ENCODE results near the gene LRFN5. TPM values are rescaled to one million over a fixed set of nuclear protein-coding genes. Genes with fewer than 3 reads are reported as not detected.

Gene LRFN5
- polyA plus RNA-seq, 3 donors = not detected

DNA sequence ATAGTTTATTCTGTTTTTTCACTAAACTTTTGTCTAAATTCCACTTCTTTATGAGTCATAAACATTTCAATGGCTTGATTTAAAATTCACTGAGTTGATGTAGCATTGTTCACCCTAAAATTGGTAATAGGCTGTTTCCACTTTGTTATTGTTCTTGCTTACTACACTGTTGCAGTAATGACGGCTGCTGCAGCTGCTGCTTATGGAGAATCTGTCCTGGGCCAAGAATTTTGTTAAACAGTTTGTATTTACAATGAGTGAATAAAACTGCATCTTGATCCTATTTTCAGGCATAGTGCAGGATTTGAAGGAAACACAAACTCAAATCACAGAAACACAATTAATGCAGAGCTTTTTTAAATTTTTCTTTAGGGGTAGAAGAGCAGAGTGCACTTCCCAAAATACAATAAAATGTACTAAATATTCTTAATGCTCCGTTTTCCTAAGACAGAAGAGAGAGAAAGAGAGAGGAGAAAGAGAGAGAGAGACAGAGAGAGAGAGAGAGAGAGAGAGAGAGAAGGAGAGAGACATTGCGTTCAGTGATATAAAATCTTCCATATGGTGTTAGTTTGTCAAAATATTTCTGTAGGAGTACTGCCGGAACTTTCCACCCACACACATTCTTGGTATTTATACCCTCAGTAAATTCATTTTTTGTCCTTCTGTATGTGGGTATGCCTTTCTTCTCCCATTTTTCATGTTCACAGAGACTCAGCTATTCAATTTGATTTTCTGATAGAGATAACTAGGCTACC lies 266.4 kb downstream of the LRFN5 start:
- no peak overlapping the region for H3K4me2 ChIP-seq (replicated peaks; ENCODE audit: extremely low read depth, low read length, poor library complexity, severe bottlenecking)
- Mint-ChIP-seq H3K27me3 (ENCODE audit: low read depth in 3 of 3) (no peaks in the 10 kb centered on the region), H3K9me3 (peaks cover 0 to 5% (median 0%) of the 10 kb centered on the region in 7 donors), H3K4me3 (no peak overlapping the region), H3K36me3 (no peaks in the 10 kb centered on the region), H3K4me1 (no peaks in the 10 kb centered on the region), H3K27ac (no peak overlapping the region)
- no peak overlapping the region for H2AFZ ChIP-seq (ENCODE audit: insufficient read depth, low read depth, low read length, poor library complexity, severe bottlenecking)
- TF ChIP-seq, protein P1, sequence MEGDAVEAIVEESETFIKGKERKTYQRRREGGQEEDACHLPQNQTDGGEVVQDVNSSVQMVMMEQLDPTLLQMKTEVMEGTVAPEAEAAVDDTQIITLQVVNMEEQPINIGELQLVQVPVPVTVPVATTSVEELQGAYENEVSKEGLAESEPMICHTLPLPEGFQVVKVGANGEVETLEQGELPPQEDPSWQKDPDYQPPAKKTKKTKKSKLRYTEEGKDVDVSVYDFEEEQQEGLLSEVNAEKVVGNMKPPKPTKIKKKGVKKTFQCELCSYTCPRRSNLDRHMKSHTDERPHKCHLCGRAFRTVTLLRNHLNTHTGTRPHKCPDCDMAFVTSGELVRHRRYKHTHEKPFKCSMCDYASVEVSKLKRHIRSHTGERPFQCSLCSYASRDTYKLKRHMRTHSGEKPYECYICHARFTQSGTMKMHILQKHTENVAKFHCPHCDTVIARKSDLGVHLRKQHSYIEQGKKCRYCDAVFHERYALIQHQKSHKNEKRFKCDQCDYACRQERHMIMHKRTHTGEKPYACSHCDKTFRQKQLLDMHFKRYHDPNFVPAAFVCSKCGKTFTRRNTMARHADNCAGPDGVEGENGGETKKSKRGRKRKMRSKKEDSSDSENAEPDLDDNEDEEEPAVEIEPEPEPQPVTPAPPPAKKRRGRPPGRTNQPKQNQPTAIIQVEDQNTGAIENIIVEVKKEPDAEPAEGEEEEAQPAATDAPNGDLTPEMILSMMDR (IDR thresholded peaks at IDR 0.05) = no peak
- H3K27ac ChIP-seq (ENCODE audit: low read depth in 1 of 2, low read length in 2 of 2) = no peak overlapping the region
- H3K79me2 ChIP-seq (ENCODE audit: insufficient read depth, low read length) = no peaks in the 10 kb centered on the region
- no peak overlapping the region for H3K4me3 ChIP-seq (replicated peaks in 1 of 3; ENCODE audit: low read depth in 2 of 3, low read length in 3 of 3)
- intact Hi-C loops (cut with micrococcal nuclease) = no loop called here
- DNase-seq = no peak
- H3K9me3 ChIP-seq (replicated peaks in 1 of 2; ENCODE audit: control insufficient read depth in 1 of 2, insufficient read depth in 1 of 2, low read length in 2 of 2) = no peaks in the 10 kb centered on the region
- H4K20me1 ChIP-seq (ENCODE audit: insufficient read depth, low read length) = no peaks in the 10 kb centered on the region
- H3K4me1 ChIP-seq (ENCODE audit: control insufficient read depth in 1 of 2, insufficient read depth in 2 of 2, low read length in 2 of 2) = no peaks in the 10 kb centered on the region
- no peaks in the 10 kb centered on the region for H3K36me3 ChIP-seq (replicated peaks in 1 of 2; ENCODE audit: control insufficient read depth in 1 of 2, insufficient read depth in 2 of 2, low read length in 2 of 2)
- no peak overlapping the region for H3K9ac ChIP-seq (ENCODE audit: insufficient read depth, low read length, poor library complexity, severe bottlenecking)
- H3K27me3 ChIP-seq (ENCODE audit: control insufficient read depth in 2 of 2, insufficient read depth in 2 of 2, low read length in 2 of 2) = no peaks in the 10 kb centered on the region
- whole genome bisulfite sequencing (ENCODE audit: insufficient coverage) = no CpG with 5 or more reads among the region's 4 CpGs

DNA sequence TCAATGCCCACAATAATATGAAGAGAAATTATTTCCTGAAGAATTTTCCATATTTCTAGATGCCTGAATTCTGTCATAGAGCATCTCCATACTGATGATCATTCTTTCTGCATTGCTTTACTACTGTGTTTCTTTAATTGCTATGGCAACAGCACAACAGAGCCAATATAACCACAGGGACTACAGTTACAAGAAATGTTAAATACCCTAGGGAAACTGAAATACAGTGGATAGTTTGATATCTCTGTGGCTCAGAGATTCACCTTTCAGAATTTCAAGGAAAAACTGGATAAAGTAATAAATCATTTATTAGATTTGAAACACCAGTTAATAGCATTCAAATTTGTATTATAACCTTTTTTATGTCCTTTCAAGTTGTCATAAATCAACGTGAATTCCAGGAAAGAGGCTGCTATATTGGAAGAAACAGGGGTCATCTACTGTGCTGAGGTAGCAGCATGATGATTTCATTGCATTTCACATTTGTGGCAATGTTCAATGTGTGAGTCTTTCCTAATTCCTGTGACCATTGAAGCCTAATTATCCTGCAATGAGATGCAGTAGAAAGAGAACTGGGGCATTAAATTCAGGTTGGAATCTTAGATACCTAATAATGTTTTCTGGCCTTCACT lies 267.1 kb downstream of the LRFN5 start:
- H3K36me3 Mint-ChIP-seq = no peaks in the 10 kb centered on the region
- Histone ChIP-seq H3K36me3 (replicated peaks in 1 of 2; ENCODE audit: control insufficient read depth in 1 of 2, insufficient read depth in 2 of 2, low read length in 2 of 2) (no peaks in the 10 kb centered on the region), H2AFZ (ENCODE audit: insufficient read depth, low read depth, low read length, poor library complexity, severe bottlenecking) (no peak overlapping the region), H3K79me2 (ENCODE audit: insufficient read depth, low read length) (no peaks in the 10 kb centered on the region), H3K4me1 (ENCODE audit: control insufficient read depth in 1 of 2, insufficient read depth in 2 of 2, low read length in 2 of 2) (no peaks in the 10 kb centered on the region), H3K4me2 (replicated peaks; ENCODE audit: extremely low read depth, low read length, poor library complexity, severe bottlenecking) (no peak overlapping the region), H3K27ac (ENCODE audit: low read depth in 1 of 2, low read length in 2 of 2) (no peak overlapping the region), H3K9me3 (replicated peaks in 1 of 2; ENCODE audit: control insufficient read depth in 1 of 2, insufficient read depth in 1 of 2, low read length in 2 of 2) (no peaks in the 10 kb centered on the region), H3K4me3 (replicated peaks in 1 of 3; ENCODE audit: low read depth in 2 of 3, low read length in 3 of 3) (no peak overlapping the region), H3K27me3 (ENCODE audit: control insufficient read depth in 2 of 2, insufficient read depth in 2 of 2, low read length in 2 of 2) (no peaks in the 10 kb centered on the region), H4K20me1 (ENCODE audit: insufficient read depth, low read length) (no peaks in the 10 kb centered on the region), H3K9ac (ENCODE audit: insufficient read depth, low read length, poor library complexity, severe bottlenecking) (no peak overlapping the region)
- no peak overlapping the region for H3K4me3 Mint-ChIP-seq
- intact Hi-C loops (cut with micrococcal nuclease) = no loop called here
- no peak for DNase-seq
- TF ChIP-seq, protein P1 (IDR thresholded peaks at IDR 0.05) = no peak
- no peaks in the 10 kb centered on the region for H3K4me1 Mint-ChIP-seq
- H3K27ac Mint-ChIP-seq = no peak overlapping the region
- H3K9me3 Mint-ChIP-seq = peaks cover 0 to 5% (median 0%) of the 10 kb centered on the region in 7 donors
- H3K27me3 Mint-ChIP-seq (ENCODE audit: low read depth in 3 of 3) = no peaks in the 10 kb centered on the region
- no CpG with 5 or more reads among the region's 1 CpG for WGBS (ENCODE audit: insufficient coverage)
